ENCODE results near the gene SAP30. TPM values are rescaled to one million over a fixed set of nuclear protein-coding genes. Genes with fewer than 3 reads are reported as not detected.

SAP30 gene
- total RNA-seq, 4 donors from 2014 or later = 10.9 to 18.4 (median 16.0) TPM

DNA sequence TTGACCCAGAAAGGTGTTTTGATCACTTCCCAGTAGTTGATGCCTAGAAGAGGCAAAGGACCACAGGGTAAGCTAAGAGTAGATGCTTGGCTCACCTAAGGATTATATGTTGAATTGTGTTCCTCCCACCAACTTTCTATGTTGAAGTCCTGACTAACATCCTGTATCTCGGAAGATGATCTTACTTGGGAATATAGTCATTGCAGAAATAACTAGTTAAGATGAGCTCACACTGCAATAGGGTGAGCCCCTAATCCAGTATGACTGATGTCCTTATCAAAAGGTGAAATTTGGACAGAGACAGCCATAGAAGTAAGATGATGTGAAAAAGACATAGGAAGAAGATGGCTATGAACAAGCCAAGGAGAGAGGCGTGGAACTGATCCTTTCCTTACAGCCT, 33.3 kb upstream of the SAP30 start:
- 99% methylated on average over 2 of the region's 2 CpGs for WGBS
- Histone ChIP-seq H3K27ac (no peak overlapping the region), H3K4me1 (peaks cover 14% of the 10 kb centered on the region), H3K9me3 (no peaks in the 10 kb centered on the region), H3K27me3 (no peaks in the 10 kb centered on the region), H3K4me3 (no peak overlapping the region), H3K36me3 (no peaks in the 10 kb centered on the region)
- no peak for DNase-seq (ENCODE audit: low spot score in 2 of 2)
- TF ChIP-seq, protein P1, sequence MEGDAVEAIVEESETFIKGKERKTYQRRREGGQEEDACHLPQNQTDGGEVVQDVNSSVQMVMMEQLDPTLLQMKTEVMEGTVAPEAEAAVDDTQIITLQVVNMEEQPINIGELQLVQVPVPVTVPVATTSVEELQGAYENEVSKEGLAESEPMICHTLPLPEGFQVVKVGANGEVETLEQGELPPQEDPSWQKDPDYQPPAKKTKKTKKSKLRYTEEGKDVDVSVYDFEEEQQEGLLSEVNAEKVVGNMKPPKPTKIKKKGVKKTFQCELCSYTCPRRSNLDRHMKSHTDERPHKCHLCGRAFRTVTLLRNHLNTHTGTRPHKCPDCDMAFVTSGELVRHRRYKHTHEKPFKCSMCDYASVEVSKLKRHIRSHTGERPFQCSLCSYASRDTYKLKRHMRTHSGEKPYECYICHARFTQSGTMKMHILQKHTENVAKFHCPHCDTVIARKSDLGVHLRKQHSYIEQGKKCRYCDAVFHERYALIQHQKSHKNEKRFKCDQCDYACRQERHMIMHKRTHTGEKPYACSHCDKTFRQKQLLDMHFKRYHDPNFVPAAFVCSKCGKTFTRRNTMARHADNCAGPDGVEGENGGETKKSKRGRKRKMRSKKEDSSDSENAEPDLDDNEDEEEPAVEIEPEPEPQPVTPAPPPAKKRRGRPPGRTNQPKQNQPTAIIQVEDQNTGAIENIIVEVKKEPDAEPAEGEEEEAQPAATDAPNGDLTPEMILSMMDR (IDR thresholded peaks at IDR 0.05) = no peak
- TF ChIP-seq EP300 (IDR thresholded peaks at IDR 0.05) (no peak), POLR2A (IDR thresholded peaks at IDR 0.05) (no peak), POLR2AphosphoS5 (IDR thresholded peaks at IDR 0.05) (no peak)

DNA sequence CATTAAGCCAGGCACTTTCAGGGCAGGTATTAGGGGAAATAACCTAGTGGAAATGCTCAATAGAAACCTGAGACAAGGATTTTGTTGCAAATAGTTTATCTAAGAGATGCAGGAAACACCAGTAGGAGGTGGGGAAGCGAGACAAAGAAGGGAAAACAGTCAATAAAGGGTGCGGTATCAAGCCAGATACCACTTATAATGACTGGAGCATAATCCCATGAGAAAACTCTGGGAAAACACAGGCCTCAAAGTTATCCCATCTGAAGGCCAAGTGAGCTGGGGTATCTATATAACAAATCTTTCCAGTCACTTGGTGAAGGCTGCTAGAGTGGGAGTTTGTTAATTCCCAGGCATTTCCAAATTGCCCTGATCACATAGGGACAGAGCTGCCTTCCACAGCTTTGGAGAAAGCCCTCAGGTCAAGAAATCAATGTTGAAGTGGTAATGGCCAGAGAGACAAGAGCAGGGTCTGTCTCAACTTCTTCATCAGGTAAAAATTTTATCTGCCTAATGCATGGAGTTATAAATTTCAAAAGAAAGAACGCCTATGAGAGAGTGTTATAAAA, 26.8 kb upstream of the SAP30 start:
- Histone ChIP-seq H3K36me3 (no peaks in the 10 kb centered on the region), H3K4me3 (no peak overlapping the region), H3K4me1 (no peaks in the 10 kb centered on the region), H3K27ac (no peak overlapping the region), H3K9me3 (peaks cover 5% of the 10 kb centered on the region), H3K27me3 (no peaks in the 10 kb centered on the region)
- TF ChIP-seq, protein P1 (IDR thresholded peaks at IDR 0.05) = no peak
- no peak for TF ChIP-seq EP300 (IDR thresholded peaks at IDR 0.05)
- TF ChIP-seq POLR2AphosphoS5 (IDR thresholded peaks at IDR 0.05) = no peak
- no peak for TF ChIP-seq POLR2A (IDR thresholded peaks at IDR 0.05)
- WGBS = 86% methylated on average over 3 of the region's 3 CpGs
- no peak for DNase-seq (ENCODE audit: low spot score in 2 of 2)

DNA sequence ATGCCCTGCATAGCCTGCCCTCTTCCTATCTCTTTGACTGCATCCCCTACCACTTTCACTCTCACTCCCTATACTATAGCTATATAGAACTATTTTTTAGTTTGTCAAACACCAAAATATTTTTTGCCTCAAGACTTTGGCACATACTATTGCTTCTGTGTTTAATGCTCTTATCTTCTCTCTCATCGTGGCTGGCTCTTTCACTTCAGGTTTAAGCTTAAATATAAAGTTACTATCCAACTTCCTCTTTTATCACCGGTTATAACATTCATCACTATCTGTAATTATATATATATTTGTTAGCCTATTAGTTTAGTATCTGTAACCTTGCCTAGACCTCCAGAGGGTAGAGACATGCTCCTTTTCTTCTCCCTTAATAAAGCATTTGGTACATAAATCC, 25.1 kb upstream of the SAP30 start:
- WGBS = 31% methylated on average over 2 of the region's 2 CpGs
- no peak for DNase-seq (ENCODE audit: low spot score in 2 of 2)
- H3K36me3 ChIP-seq = no peaks in the 10 kb centered on the region
- peaks cover 5% of the 10 kb centered on the region for H3K9me3 ChIP-seq
- H3K4me1 ChIP-seq = no peaks in the 10 kb centered on the region
- H3K27ac ChIP-seq = no peak overlapping the region
- TF ChIP-seq EP300 (IDR thresholded peaks at IDR 0.05) = no peak
- TF ChIP-seq, protein P1 (IDR thresholded peaks at IDR 0.05) = no peak
- no peak for TF ChIP-seq POLR2AphosphoS5 (IDR thresholded peaks at IDR 0.05)
- no peak for TF ChIP-seq POLR2A (IDR thresholded peaks at IDR 0.05)
- no peak overlapping the region for H3K4me3 ChIP-seq
- no peaks in the 10 kb centered on the region for H3K27me3 ChIP-seq

DNA sequence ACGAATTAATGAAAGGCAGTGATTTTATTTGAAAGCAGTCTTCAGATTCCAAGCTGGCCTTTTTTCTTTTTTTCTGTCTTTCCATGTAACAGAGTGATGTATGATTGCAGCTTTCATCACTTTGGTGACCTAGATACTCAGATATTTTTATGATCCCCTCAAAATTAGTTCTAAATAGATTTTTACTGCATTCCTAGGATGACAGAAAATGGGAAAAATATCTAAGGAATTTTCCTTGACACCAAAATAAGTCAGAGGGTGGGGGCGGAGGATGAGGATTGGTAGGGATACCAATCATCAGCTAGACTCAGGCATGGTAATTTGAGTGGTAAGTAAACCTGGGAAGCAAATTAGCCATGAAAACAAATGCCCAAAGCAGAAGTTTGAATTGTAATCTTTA, 24.7 kb upstream of the SAP30 start:
- TF ChIP-seq EP300 (IDR thresholded peaks at IDR 0.05) = no peak
- TF ChIP-seq, protein P1 (IDR thresholded peaks at IDR 0.05) = no peak
- TF ChIP-seq POLR2A (IDR thresholded peaks at IDR 0.05) = no peak
- TF ChIP-seq POLR2AphosphoS5 (IDR thresholded peaks at IDR 0.05) = no peak
- H3K36me3 ChIP-seq = no peaks in the 10 kb centered on the region

DNA sequence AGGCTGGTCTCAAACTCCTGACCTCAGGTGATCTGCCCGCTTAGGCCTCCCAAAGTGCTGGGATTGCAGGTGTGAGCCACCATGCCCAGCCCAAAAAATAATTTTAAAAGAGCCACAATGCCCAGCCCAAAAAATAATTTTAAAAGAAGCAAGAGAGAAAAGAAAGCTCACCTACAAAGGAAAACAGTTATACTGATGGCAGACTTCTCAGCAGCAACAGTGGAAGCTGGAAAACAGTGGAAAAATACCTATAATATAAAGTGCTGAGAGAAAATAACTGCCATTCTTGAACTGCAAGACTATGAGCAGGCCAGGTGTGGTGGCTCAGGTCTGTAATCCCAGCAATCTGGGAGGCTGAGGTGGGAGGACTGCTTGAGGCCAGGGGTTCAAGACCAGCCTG, 23.3 kb upstream of the SAP30 start:
- WGBS = 100% methylated on average over 1 of the region's 1 CpG
- no peak overlapping the region for H3K4me3 ChIP-seq
- no peak for DNase-seq (ENCODE audit: low spot score in 2 of 2)
- TF ChIP-seq, protein P1 (IDR thresholded peaks at IDR 0.05) = no peak
- TF ChIP-seq POLR2AphosphoS5 (IDR thresholded peaks at IDR 0.05) (no peak), POLR2A (IDR thresholded peaks at IDR 0.05) (no peak), EP300 (IDR thresholded peaks at IDR 0.05) (no peak)
- H3K4me1 ChIP-seq = no peaks in the 10 kb centered on the region
- peaks cover 5% of the 10 kb centered on the region for H3K9me3 ChIP-seq
- H3K36me3 ChIP-seq = no peaks in the 10 kb centered on the region
- no peak overlapping the region for H3K27ac ChIP-seq
- no peaks in the 10 kb centered on the region for H3K27me3 ChIP-seq

More for the DNA sequence above, 24.7 kb upstream of the SAP30 start:
- no peak for DNase-seq (ENCODE audit: low spot score in 2 of 2)
- peaks cover 5% of the 10 kb centered on the region for H3K9me3 ChIP-seq
- no peak overlapping the region for H3K27ac ChIP-seq
- H3K4me3 ChIP-seq = no peak overlapping the region
- no peaks in the 10 kb centered on the region for H3K4me1 ChIP-seq
- no peaks in the 10 kb centered on the region for H3K27me3 ChIP-seq
- 62% methylated on average over 2 of the region's 2 CpGs for WGBS
